GM21723 (cell line): ENCODE data around the gene FOXO3.
A peak's percentile ranks its signal among the peaks of the same experiment; 100 is the strongest.

Source experiments
- ATAC-seq: cut with Tn5 transposase; IDR thresholded peaks from one replicate; pipeline ENCODE4 v1.9.1; 2021; ENCODE audit warnings: mild to moderate bottlenecking, moderate library complexity; ENCODE audit not compliant: unreplicated experiment

Gene FOXO3

GRCh38 chr6:108594151-108594550, 33.4 kb downstream of the FOXO3 start:
- no peak for ATAC-seq

- ATAC-seq: no peak
These were observed 33.9 kb downstream of the FOXO3 start for GRCh38 chr6:108594640-108595039.

GRCh38 chr6:108596956-108597355, 36.2 kb downstream of the FOXO3 start:
- no peak for ATAC-seq

- ATAC-seq: no peak
These were observed 37.0 kb downstream of the FOXO3 start for GRCh38 chr6:108597572-108598304.

GRCh38 chr6:108598305-108598863, 37.7 kb downstream of the FOXO3 start:
- ATAC-seq: peak; percentile 82

GRCh38 chr6:108604156-108604555, 43.4 kb downstream of the FOXO3 start:
- no peak for ATAC-seq

- ATAC-seq: no peak
These were observed 45.6 kb downstream of the FOXO3 start for GRCh38 chr6:108606250-108606690.

- ATAC-seq: no peak
These were observed 47.9 kb downstream of the FOXO3 start for GRCh38 chr6:108608453-108609275.

- no peak for ATAC-seq
These were observed 48.6 kb downstream of the FOXO3 start for GRCh38 chr6:108609276-108609769.

- ATAC-seq: no peak
These were observed 49.6 kb downstream of the FOXO3 start for GRCh38 chr6:108610270-108610839.

- ATAC-seq: no peak
These were observed 50.4 kb downstream of the FOXO3 start for GRCh38 chr6:108610957-108611586.

GRCh38 chr6:108612852-108613251, 52.1 kb downstream of the FOXO3 start:
- ATAC-seq: no peak

- no peak for ATAC-seq
These were observed 55.8 kb downstream of the FOXO3 start for GRCh38 chr6:108616544-108616943.

GRCh38 chr6:108616973-108617372, 56.3 kb downstream of the FOXO3 start:
- ATAC-seq: no peak

- ATAC-seq: no peak
These were observed 58.0 kb downstream of the FOXO3 start for GRCh38 chr6:108618623-108619152.

- no peak for ATAC-seq
These were observed 58.9 kb downstream of the FOXO3 start for GRCh38 chr6:108619431-108620197.

- no peak for ATAC-seq
These were observed 60.4 kb downstream of the FOXO3 start for GRCh38 chr6:108621117-108621516.

- ATAC-seq: no peak
These were observed 62.1 kb downstream of the FOXO3 start for GRCh38 chr6:108622641-108623298.

GRCh38 chr6:108623995-108624394, 63.3 kb downstream of the FOXO3 start:
- no peak for ATAC-seq
